ENCODE data around the gene SETD5. TPM values are rescaled to one million over a fixed set of nuclear protein-coding genes. Genes with fewer than 3 reads are reported as not detected.

The SETD5 gene
- total RNA-seq, 6 experiments from 2014 or later: 62.0 to 74.6 (median 67.4) TPM

DNA sequence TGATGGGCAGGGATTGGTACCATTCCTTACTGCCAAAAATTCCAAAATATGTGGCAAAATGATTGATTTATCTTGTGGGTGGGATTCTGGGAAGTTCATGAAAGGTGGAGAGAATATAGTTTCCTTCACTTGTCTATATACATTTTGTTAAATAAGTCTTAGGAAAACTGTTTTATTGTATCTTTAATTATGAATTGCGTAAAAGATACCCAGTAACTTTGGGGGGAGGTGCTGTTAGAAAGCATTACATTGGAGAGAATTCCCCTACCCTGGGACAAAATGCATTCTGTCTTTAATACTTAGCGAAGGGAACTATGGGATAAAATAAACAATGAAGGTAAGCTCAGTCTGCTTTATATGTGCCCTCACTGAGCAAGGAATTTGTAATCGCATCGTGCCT, 4.6 kb downstream of the SETD5 start:
- DNase-seq: no peak
- H3K36me3 Mint-ChIP-seq (ENCODE audit: low read depth): peaks cover 19% of the 10 kb centered on the region
- peak overlapping the region; percentile 99 for H3K4me3 Mint-ChIP-seq
- no peaks in the 10 kb centered on the region for H3K9me3 Mint-ChIP-seq
- H3K27me3 Mint-ChIP-seq (ENCODE audit: insufficient read depth): peaks cover 8% of the 10 kb centered on the region
- H3K27ac Mint-ChIP-seq: peak overlapping the region; percentile 45
- no peak for TF ChIP-seq CTCF (IDR thresholded peaks at IDR 0.05)
- peaks cover 69% of the 10 kb centered on the region for H3K4me1 Mint-ChIP-seq (ENCODE audit: low read depth)

GRCh38 chr3:9402410-9403228, 5.2 kb downstream of the SETD5 start:
- Mint-ChIP-seq H3K36me3 (ENCODE audit: low read depth) (peaks cover 19% of the 10 kb centered on the region), H3K9me3 (no peaks in the 10 kb centered on the region), H3K27ac (peak overlapping the region; percentile 45), H3K4me3 (peak overlapping the region; percentile 99), H3K27me3 (ENCODE audit: insufficient read depth) (peaks cover 4% of the 10 kb centered on the region; the same call in 1 of the 2 replicates), H3K4me1 (ENCODE audit: low read depth) (peaks cover 74% of the 10 kb centered on the region)
- DNase-seq: no peak
- no peak for TF ChIP-seq CTCF (IDR thresholded peaks at IDR 0.05)

DNA sequence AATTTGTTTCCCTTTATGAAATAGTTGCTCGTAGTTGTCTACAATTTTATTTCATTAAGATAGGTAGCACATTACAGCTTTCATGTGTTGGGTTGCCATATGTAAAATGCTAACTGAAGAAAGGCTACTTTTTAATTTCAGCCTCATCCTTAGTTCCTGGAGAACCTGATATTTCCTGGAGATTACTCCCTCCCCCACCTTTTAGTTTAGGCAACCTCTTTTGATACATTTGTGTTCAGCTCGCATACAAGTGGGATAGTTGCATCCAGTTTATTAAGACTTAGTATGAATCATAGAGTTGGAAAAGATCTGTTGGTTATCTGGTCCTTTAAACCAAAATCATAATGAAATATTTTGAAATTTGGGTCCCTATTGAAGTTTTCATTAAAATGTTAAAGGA, 6.0 kb downstream of the SETD5 start:
- peaks cover under 1% of the 10 kb centered on the region; the same call in 1 of the 2 replicates for H3K27me3 Mint-ChIP-seq (ENCODE audit: insufficient read depth)
- H3K36me3 Mint-ChIP-seq (ENCODE audit: low read depth): peaks cover 13% of the 10 kb centered on the region
- DNase-seq: no peak
- TF ChIP-seq CTCF (IDR thresholded peaks at IDR 0.05): no peak
- no peaks in the 10 kb centered on the region for H3K9me3 Mint-ChIP-seq
- peaks cover 81% of the 10 kb centered on the region for H3K4me1 Mint-ChIP-seq (ENCODE audit: low read depth)
- no peak overlapping the region for H3K4me3 Mint-ChIP-seq
- H3K27ac Mint-ChIP-seq: no peak overlapping the region; the same call in 1 of the 2 replicates

DNA sequence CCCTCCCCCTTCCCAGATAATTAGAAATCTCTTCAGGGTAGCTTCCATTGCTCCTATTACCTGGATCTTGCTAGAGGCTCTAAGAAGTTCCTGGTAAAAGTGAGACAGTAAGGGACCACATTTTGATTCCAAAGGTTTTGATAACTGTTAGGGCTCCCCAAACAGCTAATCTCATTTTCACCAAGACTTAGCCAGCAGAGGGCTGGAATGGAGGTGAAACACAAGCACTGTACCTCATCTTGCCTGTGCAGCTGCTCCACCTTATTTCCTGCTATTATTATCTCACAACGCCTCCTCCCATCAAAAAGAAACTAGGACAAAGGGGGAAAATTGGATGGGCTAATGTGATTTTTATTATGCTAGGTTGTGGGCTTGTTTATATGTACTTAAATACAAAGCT, 7.3 kb downstream of the SETD5 start:
- Mint-ChIP-seq H3K36me3 (ENCODE audit: low read depth) (peaks cover 8% of the 10 kb centered on the region), H3K27ac (peak overlapping the region; percentile 8; the same call in 1 of the 2 replicates), H3K9me3 (no peaks in the 10 kb centered on the region), H3K4me1 (ENCODE audit: low read depth) (peaks cover 89% of the 10 kb centered on the region), H3K27me3 (ENCODE audit: insufficient read depth) (no peaks in the 10 kb centered on the region), H3K4me3 (peak overlapping the region; percentile 9; the same call in 1 of the 2 replicates)
- peak; percentile 24; the same call in 1 of the 2 replicates for TF ChIP-seq CTCF (IDR thresholded peaks at IDR 0.05)
- no peak for DNase-seq

GRCh38 chr3:9405756-9406155, 8.3 kb downstream of the SETD5 start:
- H3K4me1 Mint-ChIP-seq (ENCODE audit: low read depth): peaks cover 87% of the 10 kb centered on the region
- no peak overlapping the region for H3K27ac Mint-ChIP-seq
- H3K4me3 Mint-ChIP-seq: no peak overlapping the region
- DNase-seq: no peak
- peaks cover 11% of the 10 kb centered on the region for H3K36me3 Mint-ChIP-seq (ENCODE audit: low read depth)
- no peaks in the 10 kb centered on the region for H3K27me3 Mint-ChIP-seq (ENCODE audit: insufficient read depth)
- TF ChIP-seq CTCF (IDR thresholded peaks at IDR 0.05): no peak
- no peaks in the 10 kb centered on the region for H3K9me3 Mint-ChIP-seq
